Measurements from ENCODE around the gene ODAPH. TPM values are rescaled to one million over a fixed set of nuclear protein-coding genes. Genes with fewer than 3 reads are reported as not detected.

Gene ODAPH
- total and polyA plus RNA-seq, 4 donors = not detected

GRCh38 chr4:75545526-75545925 is 10.3 kb upstream of the ODAPH start:
- 96% methylated on average over 5 of the region's 5 CpGs for WGBS
- H3K9me3 ChIP-seq (ENCODE audit: control insufficient read depth in 4 of 4, low read length in 3 of 4) = no peaks in the 10 kb centered on the region
- H3K27me3 ChIP-seq (ENCODE audit: control insufficient read depth in 4 of 4, insufficient read depth in 4 of 4, low read length in 3 of 4) = no peaks in the 10 kb centered on the region
- no peak overlapping the region for H3K9ac ChIP-seq (ENCODE audit: low read depth in 1 of 2, low read length in 2 of 2)
- peaks cover 0 to 6% (median 1%) of the 10 kb centered on the region in 4 donors for H3K36me3 ChIP-seq (ENCODE audit: control insufficient read depth in 4 of 4, insufficient read depth in 3 of 4, low read depth in 1 of 4, low read length in 3 of 4)
- TF ChIP-seq HNF4A (conservative IDR thresholded peaks at IDR 0.05) (no peak), FOXA2 (IDR thresholded peaks at IDR 0.05) (no peak), GABPA (IDR thresholded peaks at IDR 0.05 in 1 of 2, conservative IDR thresholded peaks at IDR 0.05 in 1 of 2) (no peak), REST (IDR thresholded peaks at IDR 0.05) (no peak), NR2F2 (IDR thresholded peaks at IDR 0.05) (no peak), EGR1 (IDR thresholded peaks at IDR 0.05; ENCODE audit: low read depth in 2 of 2) (no peak), RAD21 (IDR thresholded peaks at IDR 0.05) (no peak), FOXA1 (IDR thresholded peaks at IDR 0.05) (no peak), TAF1 (conservative IDR thresholded peaks at IDR 0.05) (no peak), YY1 (IDR thresholded peaks at IDR 0.05) (no peak), HNF4G (IDR thresholded peaks at IDR 0.05) (no peak)
- TF ChIP-seq, protein P1, sequence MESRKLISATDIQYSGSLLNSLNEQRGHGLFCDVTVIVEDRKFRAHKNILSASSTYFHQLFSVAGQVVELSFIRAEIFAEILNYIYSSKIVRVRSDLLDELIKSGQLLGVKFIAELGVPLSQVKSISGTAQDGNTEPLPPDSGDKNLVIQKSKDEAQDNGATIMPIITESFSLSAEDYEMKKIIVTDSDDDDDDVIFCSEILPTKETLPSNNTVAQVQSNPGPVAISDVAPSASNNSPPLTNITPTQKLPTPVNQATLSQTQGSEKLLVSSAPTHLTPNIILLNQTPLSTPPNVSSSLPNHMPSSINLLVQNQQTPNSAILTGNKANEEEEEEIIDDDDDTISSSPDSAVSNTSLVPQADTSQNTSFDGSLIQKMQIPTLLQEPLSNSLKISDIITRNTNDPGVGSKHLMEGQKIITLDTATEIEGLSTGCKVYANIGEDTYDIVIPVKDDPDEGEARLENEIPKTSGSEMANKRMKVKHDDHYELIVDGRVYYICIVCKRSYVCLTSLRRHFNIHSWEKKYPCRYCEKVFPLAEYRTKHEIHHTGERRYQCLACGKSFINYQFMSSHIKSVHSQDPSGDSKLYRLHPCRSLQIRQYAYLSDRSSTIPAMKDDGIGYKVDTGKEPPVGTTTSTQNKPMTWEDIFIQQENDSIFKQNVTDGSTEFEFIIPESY (IDR thresholded peaks at IDR 0.05) = no peak
- TF ChIP-seq, protein P2, sequence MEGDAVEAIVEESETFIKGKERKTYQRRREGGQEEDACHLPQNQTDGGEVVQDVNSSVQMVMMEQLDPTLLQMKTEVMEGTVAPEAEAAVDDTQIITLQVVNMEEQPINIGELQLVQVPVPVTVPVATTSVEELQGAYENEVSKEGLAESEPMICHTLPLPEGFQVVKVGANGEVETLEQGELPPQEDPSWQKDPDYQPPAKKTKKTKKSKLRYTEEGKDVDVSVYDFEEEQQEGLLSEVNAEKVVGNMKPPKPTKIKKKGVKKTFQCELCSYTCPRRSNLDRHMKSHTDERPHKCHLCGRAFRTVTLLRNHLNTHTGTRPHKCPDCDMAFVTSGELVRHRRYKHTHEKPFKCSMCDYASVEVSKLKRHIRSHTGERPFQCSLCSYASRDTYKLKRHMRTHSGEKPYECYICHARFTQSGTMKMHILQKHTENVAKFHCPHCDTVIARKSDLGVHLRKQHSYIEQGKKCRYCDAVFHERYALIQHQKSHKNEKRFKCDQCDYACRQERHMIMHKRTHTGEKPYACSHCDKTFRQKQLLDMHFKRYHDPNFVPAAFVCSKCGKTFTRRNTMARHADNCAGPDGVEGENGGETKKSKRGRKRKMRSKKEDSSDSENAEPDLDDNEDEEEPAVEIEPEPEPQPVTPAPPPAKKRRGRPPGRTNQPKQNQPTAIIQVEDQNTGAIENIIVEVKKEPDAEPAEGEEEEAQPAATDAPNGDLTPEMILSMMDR (IDR thresholded peaks at IDR 0.05; ENCODE audit: low read depth, low read length, missing input control) = no peak
- TF ChIP-seq, protein P3, sequence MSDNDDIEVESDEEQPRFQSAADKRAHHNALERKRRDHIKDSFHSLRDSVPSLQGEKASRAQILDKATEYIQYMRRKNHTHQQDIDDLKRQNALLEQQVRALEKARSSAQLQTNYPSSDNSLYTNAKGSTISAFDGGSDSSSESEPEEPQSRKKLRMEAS (IDR thresholded peaks at IDR 0.05) = no peak
- TF ChIP-seq, protein P4, sequence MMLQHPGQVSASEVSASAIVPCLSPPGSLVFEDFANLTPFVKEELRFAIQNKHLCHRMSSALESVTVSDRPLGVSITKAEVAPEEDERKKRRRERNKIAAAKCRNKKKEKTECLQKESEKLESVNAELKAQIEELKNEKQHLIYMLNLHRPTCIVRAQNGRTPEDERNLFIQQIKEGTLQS (IDR thresholded peaks at IDR 0.05) = no peak
- H3K4me3 ChIP-seq (ENCODE audit: low read depth in 1 of 3, low read length in 3 of 3) = no peak overlapping the region
- H3K27ac ChIP-seq (ENCODE audit: low read depth in 1 of 2, low read length in 2 of 2) = no peak overlapping the region
- H3K4me1 ChIP-seq (ENCODE audit: control insufficient read depth in 4 of 4, insufficient read depth in 4 of 4, low read length in 3 of 4) = no peaks in the 10 kb centered on the region
- no peak for DNase-seq (ENCODE audit: low spot score)

Data from liver (tissue), 9 donors.